ENCODE measurements around the gene TSC2.

DNA sequence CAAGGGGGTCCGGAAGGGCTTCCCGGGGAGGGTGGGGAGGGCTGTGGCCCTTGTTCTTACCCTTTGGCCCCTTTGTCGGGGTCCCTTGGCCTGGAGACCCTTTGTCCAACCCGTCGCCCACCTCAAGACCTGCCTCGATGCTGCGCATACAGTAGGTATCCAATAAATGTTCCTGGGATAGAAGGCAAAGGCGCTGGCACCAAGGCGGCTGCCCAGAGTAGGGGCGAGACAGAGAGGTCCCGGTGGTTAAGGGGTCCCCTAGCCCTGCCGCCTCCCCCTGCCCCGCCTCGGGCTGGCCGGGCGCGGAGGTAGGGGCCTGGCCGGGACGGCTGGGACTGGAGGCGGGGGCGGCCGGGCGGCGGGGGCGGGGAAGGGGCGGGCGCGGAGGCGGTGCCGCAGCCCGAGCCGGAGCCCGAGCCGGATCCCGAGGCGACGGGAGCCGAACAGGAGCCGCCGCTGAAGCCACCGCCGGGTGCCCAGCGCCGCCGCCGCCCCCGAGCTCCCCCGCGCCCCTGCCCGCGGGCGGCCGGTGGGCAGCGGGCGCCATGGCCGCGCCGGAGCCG is 21.2 kb upstream of the TSC2 start, which contains the start of gene NHERF2:
- TF ChIP-seq, protein P1, sequence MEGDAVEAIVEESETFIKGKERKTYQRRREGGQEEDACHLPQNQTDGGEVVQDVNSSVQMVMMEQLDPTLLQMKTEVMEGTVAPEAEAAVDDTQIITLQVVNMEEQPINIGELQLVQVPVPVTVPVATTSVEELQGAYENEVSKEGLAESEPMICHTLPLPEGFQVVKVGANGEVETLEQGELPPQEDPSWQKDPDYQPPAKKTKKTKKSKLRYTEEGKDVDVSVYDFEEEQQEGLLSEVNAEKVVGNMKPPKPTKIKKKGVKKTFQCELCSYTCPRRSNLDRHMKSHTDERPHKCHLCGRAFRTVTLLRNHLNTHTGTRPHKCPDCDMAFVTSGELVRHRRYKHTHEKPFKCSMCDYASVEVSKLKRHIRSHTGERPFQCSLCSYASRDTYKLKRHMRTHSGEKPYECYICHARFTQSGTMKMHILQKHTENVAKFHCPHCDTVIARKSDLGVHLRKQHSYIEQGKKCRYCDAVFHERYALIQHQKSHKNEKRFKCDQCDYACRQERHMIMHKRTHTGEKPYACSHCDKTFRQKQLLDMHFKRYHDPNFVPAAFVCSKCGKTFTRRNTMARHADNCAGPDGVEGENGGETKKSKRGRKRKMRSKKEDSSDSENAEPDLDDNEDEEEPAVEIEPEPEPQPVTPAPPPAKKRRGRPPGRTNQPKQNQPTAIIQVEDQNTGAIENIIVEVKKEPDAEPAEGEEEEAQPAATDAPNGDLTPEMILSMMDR (conservative IDR thresholded peaks at IDR 0.05) = no peak
- TF ChIP-seq ZFX (IDR thresholded peaks at IDR 0.05) = no peak
